Measurements from ENCODE around the gene ANGPTL7.

GRCh38 chr1:11196945-11197344 is 7.8 kb downstream of the ANGPTL7 start:
- TF ChIP-seq CTCF (IDR thresholded peaks at IDR 0.05): no peak
- TF ChIP-seq POLR2A (IDR thresholded peaks at IDR 0.05): no peak
